GM13977 (cell line): ENCODE results near the gene EMILIN2.

Experiments
- DNase-seq: peaks from one replicate; pipeline ENCODE4 v3.0.0; 2012; ENCODE audit warnings: low spot score
- in situ Hi-C: fragments of 300-500 bp; cut with MboI; formaldehyde crosslinking; loops from one replicate; pipeline ENCODE4 v1.12.0; 2022; ENCODE audit warnings: low sequenced_read_pairs, low pct_unique_long_range_greater_than_20kb, mixed read lengths, inconsistent platforms; ENCODE audit not compliant: unreplicated experiment
- TF ChIP-seq, protein P1 (sequence below): IDR thresholded peaks from 2 replicates; pipeline ENCODE4 v1.5.1; 2012; ENCODE audit warnings: mild to moderate bottlenecking, control low read depth; ENCODE audit not compliant: insufficient read depth; ENCODE audit errors: extremely low read depth, missing control alignments

The EMILIN2 gene

DNA sequence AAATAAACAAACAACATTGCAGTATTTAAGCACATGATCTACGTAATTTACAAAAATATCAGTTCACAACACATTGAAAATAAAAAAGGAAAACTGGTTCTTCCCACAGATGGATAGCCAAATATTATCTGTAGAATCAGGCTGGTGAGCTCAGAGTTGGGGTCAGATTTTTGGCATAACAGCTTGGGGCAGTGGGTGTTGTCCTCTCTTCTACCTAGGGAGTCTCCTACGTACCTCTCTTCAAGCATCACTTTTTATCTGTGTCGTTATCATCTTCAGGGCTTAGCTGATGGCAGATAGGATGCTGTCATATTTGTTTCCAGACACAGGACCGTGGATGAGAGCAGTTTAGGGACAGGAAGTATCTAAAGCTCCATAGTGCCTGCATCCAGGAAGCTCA, 46.2 kb downstream of the EMILIN2 start:
- TF ChIP-seq, protein P1, sequence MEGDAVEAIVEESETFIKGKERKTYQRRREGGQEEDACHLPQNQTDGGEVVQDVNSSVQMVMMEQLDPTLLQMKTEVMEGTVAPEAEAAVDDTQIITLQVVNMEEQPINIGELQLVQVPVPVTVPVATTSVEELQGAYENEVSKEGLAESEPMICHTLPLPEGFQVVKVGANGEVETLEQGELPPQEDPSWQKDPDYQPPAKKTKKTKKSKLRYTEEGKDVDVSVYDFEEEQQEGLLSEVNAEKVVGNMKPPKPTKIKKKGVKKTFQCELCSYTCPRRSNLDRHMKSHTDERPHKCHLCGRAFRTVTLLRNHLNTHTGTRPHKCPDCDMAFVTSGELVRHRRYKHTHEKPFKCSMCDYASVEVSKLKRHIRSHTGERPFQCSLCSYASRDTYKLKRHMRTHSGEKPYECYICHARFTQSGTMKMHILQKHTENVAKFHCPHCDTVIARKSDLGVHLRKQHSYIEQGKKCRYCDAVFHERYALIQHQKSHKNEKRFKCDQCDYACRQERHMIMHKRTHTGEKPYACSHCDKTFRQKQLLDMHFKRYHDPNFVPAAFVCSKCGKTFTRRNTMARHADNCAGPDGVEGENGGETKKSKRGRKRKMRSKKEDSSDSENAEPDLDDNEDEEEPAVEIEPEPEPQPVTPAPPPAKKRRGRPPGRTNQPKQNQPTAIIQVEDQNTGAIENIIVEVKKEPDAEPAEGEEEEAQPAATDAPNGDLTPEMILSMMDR = no peak
- in situ Hi-C loops = no loop called here
- DNase-seq = no peak

DNA sequence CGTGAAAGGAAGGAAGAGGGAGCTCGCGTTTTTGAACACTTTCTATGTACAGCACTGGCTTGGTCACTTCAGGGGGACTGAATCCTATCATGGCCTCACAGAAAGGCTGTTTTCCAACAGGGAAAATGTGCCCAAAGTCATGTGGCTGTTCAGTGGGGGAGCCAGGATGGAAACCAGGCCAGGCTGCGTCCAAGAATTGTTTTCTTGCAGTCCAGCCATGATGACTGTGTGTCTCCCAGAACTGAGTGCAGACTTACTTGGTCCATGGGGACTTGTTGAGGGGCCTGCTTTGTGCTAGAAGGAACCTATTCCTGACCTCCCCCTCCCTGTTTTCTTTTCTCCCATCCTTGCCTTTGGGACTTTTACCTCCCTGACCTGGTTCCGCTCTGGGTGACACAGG, 46.9 kb downstream of the EMILIN2 start:
- DNase-seq = no peak
- TF ChIP-seq, protein P1 = no peak
- in situ Hi-C loops = no loop called here

DNA sequence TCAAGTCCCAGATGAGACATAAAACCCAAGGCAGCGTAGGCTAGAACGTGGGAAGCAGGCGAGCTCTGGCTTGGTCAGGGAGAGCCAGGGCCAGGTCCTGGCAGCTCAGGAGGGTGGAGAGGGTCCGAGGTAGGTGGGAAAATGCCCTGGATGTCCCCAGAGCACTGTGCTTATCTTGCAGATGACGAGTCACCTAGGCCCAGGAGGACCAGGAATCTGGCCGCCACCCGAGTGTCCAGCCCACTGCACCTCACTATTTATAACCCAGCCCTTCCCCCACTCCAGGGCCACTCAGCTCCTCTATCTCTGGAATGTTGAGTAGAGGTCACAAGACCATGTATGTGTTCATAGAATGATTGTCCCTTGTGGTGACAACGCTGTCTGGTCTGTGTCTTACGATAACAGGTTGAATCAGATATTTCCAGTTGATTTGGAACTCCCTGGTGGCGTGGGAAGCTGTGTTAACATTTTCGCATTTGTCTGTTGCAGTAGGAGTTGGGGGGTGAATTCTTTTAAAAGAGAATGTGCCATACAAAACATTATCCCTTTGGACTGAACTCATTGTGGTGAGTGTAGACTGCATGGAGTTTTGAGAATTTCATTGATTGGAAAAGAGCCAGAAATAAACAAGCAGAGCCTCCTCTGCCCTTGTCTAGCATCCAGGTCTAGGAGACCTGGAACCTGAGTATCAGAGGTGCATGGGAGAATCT, 47.5 kb downstream of the EMILIN2 start:
- TF ChIP-seq, protein P1 = no peak
- no peak for DNase-seq
- in situ Hi-C loops = no loop called here

DNA sequence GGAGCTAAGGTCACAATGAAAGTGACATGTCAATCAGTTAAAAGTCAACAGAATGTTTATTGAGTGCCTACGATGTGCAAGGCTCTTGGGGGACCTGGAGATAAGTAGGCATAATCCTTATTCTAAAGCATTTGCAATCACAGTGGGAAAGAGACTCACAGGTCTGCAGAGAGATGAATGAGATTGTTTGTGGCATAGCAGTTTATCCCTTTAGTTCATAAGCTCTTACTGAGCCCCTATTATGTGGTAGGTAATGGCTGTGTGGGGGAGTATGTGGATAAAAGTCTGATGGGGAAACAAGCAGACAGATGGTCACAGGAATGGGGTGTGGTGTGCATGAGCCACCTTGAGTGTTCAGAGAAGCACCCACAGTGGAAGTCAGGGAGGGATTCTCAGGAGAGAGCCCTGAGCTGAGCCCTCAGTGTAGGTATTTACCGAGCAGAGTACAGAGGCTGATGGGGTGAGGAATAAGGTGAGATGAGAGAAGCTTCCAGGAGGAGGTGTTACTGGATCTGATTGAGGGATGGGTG, 48.1 kb downstream of the EMILIN2 start:
- TF ChIP-seq, protein P1 = no peak
- in situ Hi-C loops = no loop called here
- DNase-seq = no peak

DNA sequence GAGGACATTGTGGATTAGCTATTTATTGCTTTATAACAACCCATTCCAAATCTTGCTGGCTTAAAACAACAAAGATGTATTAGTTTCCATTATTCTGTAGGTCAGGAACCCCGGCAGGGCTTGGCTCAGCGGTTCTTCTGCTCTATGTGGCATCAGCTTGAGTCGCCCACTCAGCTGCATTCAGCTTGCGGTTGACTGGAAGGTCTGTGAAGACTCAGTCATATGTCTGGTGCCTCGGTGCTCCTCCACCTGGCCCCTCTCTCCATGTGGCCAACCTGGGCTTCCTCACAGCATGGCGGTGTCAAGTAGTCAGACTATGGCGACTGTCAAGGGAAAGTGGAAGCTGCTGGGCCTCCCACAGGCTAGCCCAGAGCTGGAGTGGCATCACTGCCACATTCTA, 48.6 kb downstream of the EMILIN2 start:
- DNase-seq = no peak
- in situ Hi-C loops = no loop called here
- TF ChIP-seq, protein P1 = no peak

DNA sequence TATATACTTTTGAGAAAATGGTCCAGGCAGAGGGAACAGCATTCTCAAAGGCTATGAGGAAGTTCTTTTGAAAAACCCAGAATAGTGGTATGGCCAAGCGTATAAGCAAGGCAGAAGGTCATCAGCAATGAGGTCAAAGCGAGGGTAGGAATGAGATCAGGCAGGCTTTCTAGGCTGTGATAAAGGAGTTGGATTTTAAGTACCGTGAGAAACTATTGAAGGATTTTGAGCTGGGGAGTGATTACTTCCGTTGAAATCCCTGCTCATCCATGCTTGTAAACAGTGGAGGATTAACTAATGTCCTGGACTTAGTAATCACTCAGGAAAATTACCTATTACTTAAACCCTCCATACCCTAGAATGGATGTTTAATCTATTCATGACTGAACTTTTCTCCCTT, 50.2 kb downstream of the EMILIN2 start:
- TF ChIP-seq, protein P1 = no peak
- no peak for DNase-seq
- in situ Hi-C loops = no loop called here
